Stimulated activated CD8-positive, alpha-beta memory T cell treated with anti-CD3 and anti-CD28 coated beads, Interleukin-7, amount 100 ng/mL, for 1 hour (primary cell): ENCODE data around the gene FKBP8.

ENCODE experiments used
- DNase-seq, 2 donors: peaks; one replicate each; pipeline ENCODE4 v3.0.0-alpha.2; 2020; ENCODE audit warnings: low read depth in 2 of 2

The FKBP8 gene

DNA sequence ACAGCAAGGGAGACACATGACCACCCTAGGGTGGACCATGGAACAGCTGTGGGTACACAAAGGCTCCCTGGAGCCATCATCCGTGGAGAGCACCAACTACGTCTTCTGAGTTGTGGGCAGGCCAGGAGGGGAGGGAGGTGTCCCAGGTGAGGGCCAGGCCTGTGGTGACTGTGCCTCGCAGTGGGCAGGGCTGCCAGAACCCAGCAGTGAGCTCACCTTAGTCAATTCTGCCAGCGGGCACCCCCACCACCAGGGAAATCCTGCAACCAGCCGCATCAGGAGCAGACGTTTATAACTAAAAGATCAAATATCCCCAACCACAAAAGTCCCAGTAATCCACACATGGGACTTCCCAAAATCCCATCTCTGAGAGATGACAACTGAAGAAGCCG lies 41.1 kb downstream of the FKBP8 start:
- DNase-seq, result no peak

DNA sequence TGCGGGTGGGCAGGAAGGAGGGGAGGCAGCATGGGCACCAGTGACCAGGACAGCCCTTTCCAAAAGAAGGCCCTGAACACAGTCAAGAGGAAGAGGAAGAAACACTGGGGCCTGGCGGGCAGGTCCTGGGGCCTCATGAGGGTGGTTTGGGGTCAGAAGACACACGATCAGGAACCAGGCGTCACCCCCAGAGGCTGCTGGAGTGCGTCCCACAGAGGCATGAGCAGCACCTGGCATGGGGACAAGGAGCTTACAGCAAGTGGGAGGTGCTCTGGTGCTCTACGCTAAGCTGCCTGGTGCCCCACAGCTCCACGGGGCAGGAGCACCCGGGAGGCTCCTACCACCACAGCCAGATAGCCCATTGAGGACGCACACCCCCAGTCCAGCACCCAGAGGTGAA lies 41.5 kb downstream of the FKBP8 start:
- DNase-seq, result no peak

DNA sequence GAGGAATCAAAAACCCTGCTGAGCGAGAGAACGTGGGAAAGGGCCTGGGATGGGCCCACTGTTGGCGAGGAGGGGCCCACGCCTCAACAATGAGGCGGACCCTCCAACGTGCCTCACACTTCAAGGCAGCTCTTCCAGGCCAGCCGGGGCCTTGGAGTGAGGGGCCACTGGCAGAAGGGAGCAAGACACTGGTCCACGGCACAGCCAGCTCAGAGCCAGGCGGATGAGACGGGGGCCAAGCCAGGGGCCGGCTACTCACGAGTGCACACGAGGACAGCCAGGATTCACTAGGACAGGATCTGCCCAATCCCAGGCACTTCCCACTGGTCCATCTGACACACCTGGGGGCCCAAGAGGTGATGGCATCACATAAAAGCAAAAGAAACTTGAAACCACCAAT lies 42.0 kb downstream of the FKBP8 start:
- DNase-seq, result no peak

DNA sequence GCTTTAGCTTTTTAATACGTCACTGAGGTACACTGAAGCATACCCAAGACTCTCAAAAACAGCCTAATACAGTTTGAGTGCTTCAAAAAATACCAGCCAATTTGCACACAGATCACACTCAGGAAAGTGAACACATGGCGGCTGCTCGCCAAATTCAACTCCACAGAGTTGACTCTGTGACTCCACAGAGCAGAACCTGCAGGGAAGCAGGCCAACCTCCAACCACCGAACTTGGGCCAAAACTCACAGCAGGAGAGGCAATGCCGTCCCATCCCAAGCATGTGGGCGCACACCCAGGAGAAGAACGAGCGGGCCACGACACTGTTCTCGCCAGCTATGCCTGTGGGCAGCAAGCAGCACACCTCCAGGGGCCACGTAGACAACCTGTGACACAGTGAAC lies 42.6 kb downstream of the FKBP8 start:
- no peak for DNase-seq

DNA sequence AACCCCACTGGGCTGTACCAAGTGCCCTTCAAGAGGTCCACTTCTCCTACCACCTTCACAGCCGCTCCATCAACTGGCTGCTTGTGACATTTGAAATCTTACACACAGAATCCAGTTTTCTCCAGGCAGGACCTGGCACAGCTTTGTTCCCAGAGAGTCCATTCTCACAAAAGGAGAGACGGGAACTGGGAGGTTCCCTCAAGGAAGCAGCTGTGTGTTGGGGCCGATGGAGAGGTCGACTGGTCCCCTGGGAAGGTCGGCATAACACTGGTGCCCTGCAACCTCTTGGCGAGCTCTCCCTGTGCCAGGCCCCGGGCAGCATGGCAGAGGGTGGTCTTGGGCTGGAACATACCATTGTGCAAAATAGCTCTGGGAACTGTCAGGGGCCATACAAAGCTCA lies 43.0 kb downstream of the FKBP8 start:
- no peak for DNase-seq

DNA sequence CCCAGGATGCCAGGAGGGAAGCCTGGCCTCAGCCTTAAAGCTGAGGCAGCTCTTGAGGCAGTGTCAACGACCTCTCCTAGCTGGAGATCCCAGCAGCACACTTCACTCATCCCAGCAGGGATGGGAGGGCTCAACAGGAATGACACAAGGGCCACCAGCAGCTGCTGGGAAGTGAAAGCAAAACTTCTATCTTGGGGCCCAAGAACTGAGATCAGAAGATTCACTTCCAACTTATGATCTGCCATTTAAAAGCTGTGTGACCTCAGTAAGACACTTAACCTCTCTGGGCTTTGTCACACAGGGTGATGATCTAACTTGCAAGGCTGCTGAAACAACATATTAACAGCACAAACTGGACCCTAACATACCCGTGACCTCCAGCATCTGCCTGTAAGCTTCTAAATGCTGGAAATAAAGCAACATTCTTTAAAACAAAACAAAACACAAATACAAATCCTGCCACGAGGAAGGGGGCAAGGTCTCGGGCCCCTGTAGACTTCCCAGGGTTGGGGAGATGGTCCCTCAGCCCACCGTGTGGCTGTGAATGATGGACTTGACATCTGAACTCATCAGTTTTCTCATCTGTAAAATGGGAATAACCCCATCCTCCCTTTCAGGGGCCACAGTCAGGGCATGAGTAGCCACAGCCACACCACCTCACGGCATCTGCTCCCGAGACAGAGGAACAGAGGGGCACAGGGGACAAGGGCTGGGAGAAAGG lies 44.2 kb downstream of the FKBP8 start:
- no peak for DNase-seq

DNA sequence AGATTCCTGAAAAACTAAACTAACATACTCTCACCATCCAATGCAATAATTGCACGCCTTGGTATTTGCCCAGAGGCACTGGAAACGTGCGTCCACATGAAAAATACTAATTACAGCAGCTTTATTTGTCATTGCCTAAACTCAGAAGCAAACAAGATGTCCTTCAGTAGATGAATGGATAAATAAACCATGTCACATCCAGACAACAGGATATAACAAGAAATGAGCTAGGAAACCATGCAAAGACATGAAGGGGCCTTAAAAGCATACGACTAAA lies 46.5 kb downstream of the FKBP8 start:
- DNase-seq, result no peak

DNA sequence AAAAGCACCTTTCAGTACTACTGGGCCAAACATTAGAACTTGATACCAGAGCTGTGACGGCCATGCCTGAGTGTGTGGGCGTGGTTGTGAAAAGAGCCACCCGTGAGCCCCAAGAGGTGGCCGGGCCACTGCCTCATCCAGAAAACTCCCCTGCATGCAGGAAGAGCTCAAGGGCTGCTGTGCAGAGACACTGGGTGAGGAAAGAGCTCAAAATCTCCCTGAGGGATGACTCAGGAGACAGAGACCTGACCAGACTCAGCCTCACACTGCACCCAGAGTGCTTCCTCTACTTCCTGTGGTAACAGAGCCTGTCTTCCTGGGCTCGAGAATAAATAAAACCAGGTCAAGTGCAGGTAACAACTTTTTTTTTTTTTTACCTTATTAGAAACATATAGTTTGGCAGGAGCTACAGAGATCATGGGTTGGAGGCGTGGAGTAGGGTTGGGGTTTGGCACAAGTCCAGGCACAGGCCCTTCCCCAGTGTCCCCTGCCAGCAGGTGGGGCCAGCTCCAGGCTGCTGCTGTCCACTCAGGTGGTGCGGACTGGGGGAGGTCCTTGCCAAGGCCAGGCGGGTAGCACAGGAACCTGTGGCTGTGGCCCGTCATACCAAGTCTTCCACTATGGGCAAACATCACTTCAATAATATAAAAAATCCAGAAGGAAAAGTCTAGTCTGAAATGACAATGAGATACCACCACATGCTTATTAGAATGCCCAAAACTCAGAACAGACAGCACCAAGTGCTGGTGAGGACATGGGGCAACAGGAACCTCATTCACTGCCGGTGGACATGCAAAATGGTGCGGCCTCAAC lies 47.0 kb downstream of the FKBP8 start:
- peak in 1 of 2 donors; percentile 23 for DNase-seq

DNA sequence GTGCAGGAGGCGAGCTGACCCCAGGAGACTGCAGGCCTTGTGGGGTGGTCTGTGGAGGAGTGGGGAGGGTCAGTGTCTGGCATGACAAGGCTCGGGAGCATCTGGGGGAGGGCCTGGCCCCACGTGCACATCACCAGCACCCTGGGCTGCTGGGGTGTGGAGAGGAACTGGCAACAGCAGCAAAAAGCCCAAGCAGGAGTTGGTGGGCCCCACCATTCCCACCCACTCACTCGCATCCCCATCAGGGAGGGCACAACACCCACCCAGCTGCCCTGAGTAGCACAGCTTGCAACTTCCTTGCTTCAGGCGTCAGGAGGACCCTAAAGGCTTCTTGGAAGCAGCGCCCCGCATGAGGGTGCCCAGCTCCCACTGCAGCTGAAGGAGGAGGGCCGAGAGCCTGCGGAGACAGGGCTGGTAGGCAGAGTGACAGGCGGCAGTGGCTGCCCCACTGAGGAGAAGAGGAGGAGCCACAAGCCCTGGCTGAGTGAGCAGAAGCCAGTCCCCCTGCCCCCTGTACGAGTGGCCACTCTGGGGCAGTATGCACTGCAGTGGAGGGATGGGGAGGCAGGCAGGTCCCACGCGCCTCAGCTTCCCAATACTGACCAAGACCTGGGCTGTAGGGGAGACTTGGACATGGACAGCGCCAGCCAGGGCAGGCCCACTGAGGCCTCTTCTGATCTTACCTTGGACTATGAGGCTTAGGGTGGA lies 48.0 kb downstream of the FKBP8 start:
- no peak for DNase-seq

DNA sequence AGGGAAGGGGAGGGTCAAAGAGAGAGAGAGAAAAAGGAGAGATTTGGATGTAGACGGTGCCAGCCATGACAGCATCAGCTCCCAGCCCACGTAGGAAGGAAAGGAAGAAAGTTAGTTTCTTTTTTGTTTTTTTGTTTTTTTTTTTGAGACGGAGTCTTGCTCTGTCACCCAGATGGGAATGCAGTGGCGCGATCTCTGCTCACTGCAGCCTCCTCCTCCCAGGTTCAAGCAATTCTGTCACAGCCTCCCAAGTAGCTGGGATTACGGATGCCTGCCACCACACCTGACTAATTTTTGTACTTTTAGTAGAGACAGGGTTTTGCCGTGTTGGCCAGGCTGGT lies 49.1 kb downstream of the FKBP8 start:
- no peak for DNase-seq

DNA sequence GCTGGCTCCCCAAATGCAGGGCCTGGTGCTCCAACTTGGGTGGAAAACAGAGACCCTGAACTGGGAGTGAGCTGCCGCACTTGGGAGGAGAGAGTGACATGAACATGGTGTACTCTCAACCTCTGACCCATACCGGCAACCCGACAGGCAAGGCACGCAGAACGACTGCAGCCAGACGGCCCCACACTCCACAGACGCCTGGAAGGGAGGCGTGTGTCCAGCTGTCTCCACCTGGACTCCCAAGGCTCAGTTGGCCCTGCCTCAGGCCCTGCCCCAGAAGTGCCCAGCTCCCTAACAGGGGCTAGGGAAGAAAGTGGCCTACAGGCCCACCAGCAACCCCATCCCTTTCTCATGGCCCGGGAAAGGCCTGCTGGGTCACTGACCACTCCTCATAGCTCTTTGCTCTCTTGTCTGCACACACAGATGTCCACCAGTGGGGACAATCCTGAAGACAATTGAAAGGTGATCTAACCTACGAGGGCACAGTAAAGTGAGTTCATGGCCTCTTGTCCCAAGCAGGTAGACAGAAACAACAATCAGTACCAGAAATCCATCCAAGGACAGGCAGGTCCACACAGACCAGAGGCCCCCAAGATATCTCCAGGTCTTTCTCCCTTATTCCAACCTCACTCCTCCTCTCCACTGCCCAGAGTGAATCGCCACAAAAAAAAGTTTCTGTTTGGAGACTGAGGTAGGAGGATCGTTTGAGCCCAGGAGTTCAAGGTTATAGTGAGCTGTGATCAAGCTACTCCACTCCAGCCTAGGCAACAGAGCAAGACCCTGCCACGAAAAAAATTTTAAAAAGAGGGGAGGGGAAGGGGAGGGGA lies 49.7 kb downstream of the FKBP8 start:
- DNase-seq, result no peak

DNA sequence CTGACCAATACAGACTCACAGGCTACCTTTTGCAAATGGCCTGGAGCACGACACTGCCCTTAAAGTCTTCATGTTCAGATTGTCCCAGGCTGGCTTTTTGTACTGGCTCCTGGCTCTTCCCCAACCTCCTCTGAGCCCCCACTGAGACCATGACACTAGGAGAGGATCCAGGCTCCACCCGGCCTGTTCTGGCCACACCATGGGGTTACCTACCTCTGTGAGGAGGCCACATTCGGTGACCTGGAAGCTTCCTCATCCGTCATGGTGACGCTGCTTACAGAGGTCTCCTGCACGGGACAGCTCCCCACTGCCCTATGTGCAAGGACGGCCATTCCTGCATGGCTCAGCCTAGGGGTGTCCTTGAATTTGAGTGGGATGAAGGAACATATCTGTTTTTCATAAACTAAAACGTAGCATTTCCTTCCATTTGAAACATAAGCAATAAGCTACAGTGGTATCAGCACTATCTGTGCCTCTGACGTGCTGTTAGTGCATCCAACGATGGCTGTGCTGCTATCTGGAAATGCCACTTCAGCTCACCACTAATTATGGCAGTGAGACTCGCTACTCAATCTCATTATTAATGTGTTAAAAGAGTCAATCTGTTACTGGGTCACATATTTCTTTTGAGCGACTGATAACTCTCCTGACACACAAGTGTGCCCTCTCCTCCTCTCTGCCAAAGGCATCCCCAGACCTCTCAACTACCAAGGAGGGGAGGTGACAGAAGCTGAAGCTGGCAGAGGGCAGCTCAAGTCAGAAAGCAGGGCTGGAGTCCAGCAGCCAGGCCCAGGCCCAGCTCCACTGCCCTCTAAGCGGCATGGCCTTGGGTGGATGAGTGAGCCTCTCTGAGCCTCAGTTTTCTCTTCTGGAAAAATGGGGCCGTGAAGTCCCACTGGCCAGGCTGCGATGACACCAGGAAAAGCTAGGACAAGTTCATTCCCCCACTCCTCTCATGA lies 51.1 kb downstream of the FKBP8 start:
- DNase-seq, result no peak

DNA sequence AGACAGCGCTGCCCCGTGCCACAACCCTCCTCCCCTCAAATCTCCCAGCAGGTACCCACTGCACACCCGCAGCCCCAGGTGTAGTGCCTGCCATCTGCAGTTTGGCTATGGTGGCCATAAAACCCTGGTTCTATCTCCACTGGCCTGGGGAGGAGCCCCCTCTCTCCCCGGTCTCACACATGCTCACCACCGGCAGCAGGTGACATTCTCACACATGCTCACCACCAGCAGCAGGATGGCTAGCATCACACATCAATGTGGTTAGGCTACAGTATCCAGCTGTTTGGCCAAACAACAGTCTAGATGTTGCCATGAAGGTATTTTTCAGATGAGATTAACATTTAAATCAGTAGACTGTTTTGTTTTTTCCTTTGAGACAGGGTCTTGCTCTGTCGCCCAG lies 52.6 kb downstream of the FKBP8 start:
- no peak for DNase-seq

DNA sequence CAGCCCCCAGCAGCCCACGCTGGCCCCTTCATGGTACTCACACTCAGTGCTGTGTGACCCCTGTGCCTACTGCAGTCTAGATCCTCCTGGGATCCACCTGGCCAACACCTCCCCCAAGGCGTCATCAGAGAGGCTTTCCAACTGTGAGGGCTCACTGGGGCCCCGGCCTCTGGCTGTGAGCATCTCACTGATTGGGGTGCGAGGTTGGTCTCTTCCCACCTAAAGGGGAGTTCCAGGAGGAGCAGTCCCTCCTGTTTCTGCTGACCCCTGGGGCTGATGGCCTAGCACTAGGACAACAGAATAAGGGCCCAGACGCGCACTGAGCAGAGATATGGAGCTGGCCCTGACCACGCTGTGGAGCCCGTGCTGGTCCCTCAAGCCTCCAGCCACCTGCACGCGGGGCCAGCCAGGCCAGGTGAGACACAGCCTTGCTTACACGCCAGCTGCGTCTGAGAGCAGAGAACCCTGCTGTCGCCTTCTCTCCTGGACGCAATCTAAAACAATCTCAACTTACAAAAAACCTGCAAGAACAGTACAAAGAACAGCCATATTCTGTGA lies 53.7 kb downstream of the FKBP8 start:
- DNase-seq, result no peak

DNA sequence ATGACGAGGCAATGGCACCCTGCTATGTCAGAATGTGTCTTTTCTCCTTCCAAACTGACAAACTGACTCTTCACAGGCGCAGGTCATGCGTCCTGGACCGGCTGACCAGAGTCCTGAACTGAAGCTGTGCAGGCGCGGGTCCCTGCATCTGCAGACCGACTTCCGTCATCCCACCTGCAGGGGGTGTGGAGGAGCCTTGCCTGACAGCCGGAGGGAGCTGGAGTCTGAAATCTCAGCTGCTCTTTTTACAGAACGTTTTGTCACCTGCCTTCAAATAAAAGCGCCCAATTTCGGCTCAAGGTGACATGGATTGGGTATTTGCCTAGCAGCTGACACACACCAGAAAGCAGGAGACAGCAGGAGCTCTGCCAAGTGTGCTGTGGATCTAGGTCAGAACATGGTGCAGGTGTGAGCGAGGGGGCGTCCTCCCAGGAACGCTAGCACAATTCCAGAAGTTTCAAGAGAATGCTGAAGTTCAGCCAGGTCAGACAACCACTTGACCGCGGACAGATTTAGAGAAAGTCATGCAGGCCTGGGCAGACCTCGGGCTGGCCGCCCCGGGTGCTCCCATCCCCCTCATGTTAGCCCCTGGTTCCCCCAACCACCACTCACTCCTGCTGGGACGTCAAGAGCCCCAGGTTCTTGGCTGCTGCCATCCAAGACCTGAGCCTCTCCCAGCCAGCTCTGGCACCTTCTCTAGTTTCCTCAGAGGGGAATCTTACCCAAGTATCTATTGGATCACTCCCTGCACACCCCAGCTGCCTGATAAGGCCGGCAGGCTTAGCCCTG lies 54.3 kb downstream of the FKBP8 start:
- no peak for DNase-seq

DNA sequence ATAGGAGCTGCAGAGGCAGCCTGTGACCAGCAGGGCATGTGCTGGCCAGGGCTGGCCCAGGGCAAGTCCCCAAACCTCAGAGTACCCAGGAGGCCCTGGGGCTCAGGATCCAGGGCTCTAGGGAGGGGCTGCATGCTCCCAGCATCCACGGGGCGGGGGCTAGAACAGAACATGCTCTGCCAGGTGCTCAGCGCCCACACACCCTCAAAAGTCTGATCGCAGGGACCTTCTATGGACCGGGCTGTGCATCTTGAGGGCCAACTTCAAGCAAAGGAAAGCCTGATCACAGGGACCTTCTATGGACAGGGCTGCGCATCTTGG lies 55.0 kb downstream of the FKBP8 start:
- no peak for DNase-seq

DNA sequence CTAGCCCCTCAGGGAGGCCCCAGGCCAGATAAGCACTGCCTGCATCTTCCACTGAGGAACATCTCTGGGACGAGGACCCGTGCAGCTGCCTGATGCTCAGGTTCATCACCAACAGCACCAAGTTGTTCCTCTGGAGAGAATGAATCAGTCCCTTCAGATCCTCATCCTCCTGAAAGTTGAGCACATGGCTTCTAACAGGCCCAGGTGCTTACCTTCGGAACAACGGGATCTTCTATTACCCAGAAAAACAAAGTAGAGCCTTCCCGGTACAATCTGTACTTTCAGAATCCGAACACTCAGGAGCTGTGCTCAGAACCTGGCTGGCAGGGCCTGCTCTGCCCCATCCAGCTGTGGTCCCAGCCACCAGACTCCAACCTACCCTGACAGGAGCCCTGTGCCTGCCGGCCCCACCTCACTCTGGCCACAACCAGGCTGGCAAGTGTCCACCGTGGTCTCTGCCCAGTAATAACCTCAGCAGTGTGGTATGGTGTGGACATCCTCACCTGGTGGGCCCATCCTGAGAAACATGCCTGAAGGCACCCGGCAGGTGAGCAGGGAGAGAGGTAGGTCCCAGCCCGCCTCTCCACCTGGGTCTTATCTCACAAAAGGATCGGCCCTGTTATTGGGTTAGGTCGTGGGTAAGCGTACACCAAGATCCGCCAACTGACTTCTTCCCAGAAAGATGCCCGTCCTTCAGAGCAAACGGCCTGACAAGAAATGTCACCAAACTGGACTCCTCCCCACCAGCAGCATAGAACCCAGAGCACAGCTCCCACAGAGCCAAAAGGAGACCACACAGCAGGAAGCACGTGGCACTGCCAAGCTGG lies 55.6 kb downstream of the FKBP8 start:
- DNase-seq, result no peak

DNA sequence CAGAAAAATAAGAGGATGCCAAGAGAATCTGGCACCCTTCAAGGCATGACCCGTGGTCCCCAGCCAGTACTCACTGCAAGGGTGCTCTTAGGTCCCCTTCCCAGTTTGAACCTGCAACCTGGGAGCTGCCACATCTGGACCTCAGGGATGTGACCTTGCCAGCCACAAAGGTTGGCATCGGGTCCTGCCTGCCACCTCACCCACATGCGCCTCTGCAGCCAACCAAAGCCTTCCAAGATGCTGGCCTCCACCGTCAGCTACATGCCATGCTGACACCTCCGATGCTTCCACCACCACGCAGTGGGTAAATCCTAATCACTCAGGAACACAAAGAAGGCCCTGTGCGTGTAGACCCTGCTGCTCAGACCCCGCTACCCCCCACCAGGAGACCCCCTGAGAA lies 56.6 kb downstream of the FKBP8 start:
- no peak for DNase-seq

DNA sequence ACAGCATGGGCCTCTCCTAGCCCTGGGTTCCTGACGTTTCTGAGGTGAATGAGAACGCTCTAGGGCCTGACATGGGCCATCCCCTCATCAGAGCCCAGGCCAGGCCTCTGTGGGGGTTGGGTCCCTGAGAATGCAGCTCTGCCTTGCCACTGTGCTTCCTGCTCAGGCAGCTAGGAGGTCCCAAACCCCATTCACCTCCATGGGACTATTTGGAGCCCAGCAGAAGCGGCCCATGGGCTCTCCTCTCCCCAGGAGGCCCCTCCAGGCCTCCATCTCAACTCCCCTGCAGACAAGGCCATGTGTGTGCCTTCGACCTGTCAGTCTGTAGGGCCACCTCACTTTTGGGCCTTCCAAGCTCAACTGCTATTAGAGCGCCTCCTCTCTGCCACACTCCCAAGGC lies 58.4 kb downstream of the FKBP8 start:
- no peak for DNase-seq
